HCT116 (cell line): Measurements from ENCODE around the gene FUT6. TPM values are rescaled to one million over a fixed set of nuclear protein-coding genes. Genes with fewer than 3 reads are reported as not detected.

Experiments
- ATAC-seq: fragments of 200-7000 bp; cut with Tn5 transposase; 2 replicates; pipeline ENCODE4 v1.9.1; 2020; ENCODE audit warnings: mild to moderate bottlenecking, moderate library complexity
- BruUV-seq: library from RNA; stranded (reverse); fragments of 400-500 nt; replicated peaks from 2 replicates; lab custom pipeline; 2021; lab: Mats Ljungman, UMichigan
- CTCF ChIA-PET: fragments of 300-600 bp; sonication (Branson Sonifier 250); formaldehyde crosslinking; loops from one replicate; lab custom pipeline; 2021; ENCODE audit warnings: antibody characterized with exemption; lab: Charles Lee
- POLR2A ChIA-PET: fragments of 300-600, 350-600 bp; sonication (Branson Sonifier 250); formaldehyde crosslinking; loops from one replicate; lab custom pipeline; 2021; ENCODE audit warnings: antibody characterized with exemption; lab: Charles Lee
- RAD21 ChIA-PET, 2 experiments: fragments of 300-600 bp; sonication (Branson Sonifier 250); formaldehyde crosslinking; loops; one replicate each; lab custom pipeline; 2023; ENCODE audit warnings: low total read pairs in 2 of 2; ENCODE audit not compliant: uncharacterized antibody in 2 of 2, unreplicated experiment in 2 of 2, low non-redundant PET in 1 of 2; lab: Charles Lee
- DNase-seq: peaks from one replicate; pipeline ENCODE4 v3.0.0-alpha.2; 2010; ENCODE audit warnings: low read depth, low spot score
- H2AFZ ChIP-seq: fragments of 200-600 bp; shearing (Covaris generic), sonication (generic); 2 replicates; pipeline ENCODE4 v1.6.1; 2017; ENCODE audit warnings: low read depth, mixed run types, mixed read lengths, antibody characterized with exemption, low read length; ENCODE audit not compliant: poor library complexity, severe bottlenecking
- H3K27ac ChIP-seq: 2 replicates; pipeline ENCODE4 v1.5.1; 2012; ENCODE audit warnings: low read depth, low read length
- H3K27me3 ChIP-seq: fragments of 200-600 bp; sonication (generic); 2 replicates; pipeline ENCODE4 v1.6.1; 2016; ENCODE audit warnings: mixed run types, low read length, mixed read lengths; ENCODE audit not compliant: insufficient read depth
- H3K36me3 ChIP-seq, 2 experiments: fragments of 200-500 bp in 1 of 2; fragments of 200-600 bp in 1 of 2; sonication (Bioruptor generic) in 1 of 2; sonication (generic) in 1 of 2; 2 replicates each; pipeline versions ENCODE4 v1.5.1 to v1.6.1; 2014 to 2016; ENCODE audit warnings: low read length in 2 of 2, inconsistent platforms in 1 of 2, mixed read lengths in 1 of 2, mixed run types in 1 of 2; ENCODE audit not compliant: insufficient read depth in 2 of 2, control insufficient read depth in 1 of 2
- H3K4me1 ChIP-seq, 2 experiments: fragments of 200-600 bp in 1 of 2; sonication (generic) in 1 of 2; 2 replicates each; pipeline versions ENCODE4 v1.5.1 to v1.6.1; 2012 to 2017; ENCODE audit warnings: low read length in 2 of 2, inconsistent platforms in 1 of 2, mild to moderate bottlenecking in 1 of 2, mixed read lengths in 1 of 2, mixed run types in 1 of 2, moderate library complexity in 1 of 2; ENCODE audit not compliant: insufficient read depth in 2 of 2, control insufficient read depth in 1 of 2
- H3K4me2 ChIP-seq: fragments of 200-600 bp; sonication (generic); 2 replicates; pipeline ENCODE4 v1.6.1; 2017; ENCODE audit warnings: mixed run types, low read length, mixed read lengths
- H3K4me3 ChIP-seq, 2 experiments: fragments of 200-600 bp in 1 of 2; sonication (generic) in 1 of 2; replicated peaks in 1 of 2; 2 replicates each; pipeline ENCODE4 v1.5.1; 2011 to 2016; ENCODE audit warnings: low read length in 2 of 2, control low read depth in 1 of 2, low read depth in 1 of 2, mild to moderate bottlenecking in 1 of 2, mixed read lengths in 1 of 2, mixed run types in 1 of 2
- H3K79me2 ChIP-seq: fragments of 200-600 bp; sonication (generic); 2 replicates; pipeline ENCODE4 v1.6.1; 2017; ENCODE audit warnings: mild to moderate bottlenecking, mixed run types, low read length, moderate library complexity, mixed read lengths; ENCODE audit not compliant: insufficient read depth
- H3K9ac ChIP-seq: fragments of 200-600 bp; sonication (generic); 2 replicates; pipeline ENCODE4 v1.6.1; 2016; ENCODE audit warnings: low read length, mixed read lengths
- H3K9me2 ChIP-seq: fragments of 200-600 bp; sonication (generic), shearing (Covaris generic); 2 replicates; pipeline ENCODE4 v1.6.1; 2017; ENCODE audit warnings: mixed run types, mild to moderate bottlenecking, moderate library complexity; ENCODE audit not compliant: insufficient read depth
- H3K9me3 ChIP-seq, 2 experiments: fragments of 200-500 bp in 1 of 2; fragments of 200-600 bp in 1 of 2; sonication (Bioruptor generic) in 1 of 2; sonication (generic) in 1 of 2; 2 replicates each; pipeline ENCODE4 v1.6.1; 2014 to 2017; ENCODE audit warnings: low read length in 2 of 2, mixed read lengths in 2 of 2, inconsistent platforms in 1 of 2, low read depth in 1 of 2, mild to moderate bottlenecking in 1 of 2, mixed run types in 1 of 2, moderate library complexity in 1 of 2; ENCODE audit not compliant: control insufficient read depth in 1 of 2, insufficient read depth in 1 of 2
- H4K20me1 ChIP-seq: fragments of 200-600 bp; sonication (generic), shearing (Covaris generic); 2 replicates; pipeline ENCODE4 v1.6.1; 2017; ENCODE audit warnings: mixed run types, mild to moderate bottlenecking, moderate library complexity; ENCODE audit not compliant: insufficient read depth
- EGR1 ChIP-seq: IDR thresholded peaks from 2 replicates; pipeline ENCODE4 v1.6.1; 2012; ENCODE audit warnings: low read depth
- EZH2phosphoT487 ChIP-seq: fragments of 200-600 bp; IDR thresholded peaks from 2 replicates; pipeline ENCODE4 v1.6.1; 2018; ENCODE audit warnings: antibody characterized with exemption, borderline replicate concordance
- FOSL1 ChIP-seq: IDR thresholded peaks from 2 replicates; pipeline ENCODE4 v1.6.1; 2012; ENCODE audit warnings: low read depth
- JUND ChIP-seq: IDR thresholded peaks from 2 replicates; pipeline ENCODE4 v1.6.1; 2012
- POLR2A ChIP-seq: IDR thresholded peaks from 2 replicates; pipeline ENCODE4 v1.7.0; 2011; ENCODE audit warnings: borderline replicate concordance; ENCODE audit not compliant: insufficient read depth, insufficient read length; ENCODE audit errors: extremely low read depth
- POLR2AphosphoS5 ChIP-seq: IDR thresholded peaks from 2 replicates; pipeline ENCODE4 v1.6.1; 2011; ENCODE audit warnings: mild to moderate bottlenecking, low read depth, low read length, moderate library complexity
- RAD21 ChIP-seq: IDR thresholded peaks from 2 replicates; pipeline ENCODE4 v1.6.1; 2012; ENCODE audit warnings: low read depth, mild to moderate bottlenecking
- SIN3A ChIP-seq: IDR thresholded peaks from 2 replicates; pipeline ENCODE4 v1.6.1; 2012; ENCODE audit warnings: low read depth
- SP1 ChIP-seq: IDR thresholded peaks from 2 replicates; pipeline ENCODE4 v1.6.1; 2012; ENCODE audit warnings: low read depth
- YY1 ChIP-seq: IDR thresholded peaks from 2 replicates; pipeline ENCODE4 v1.6.1; 2011; ENCODE audit warnings: low read length, low read depth, moderate library complexity, mild to moderate bottlenecking; ENCODE audit not compliant: insufficient replicate concordance; ENCODE audit errors: extremely low read depth
- ZFX ChIP-seq: fragments of 450-650 bp; IDR thresholded peaks from 2 replicates; pipeline ENCODE4 v1.6.1; 2017
- intact Hi-C: fragments of 100-400 bp; cut with micrococcal nuclease; formaldehyde crosslinking; loops from 2 replicates; pipeline ENCODE4 v1.10.0; 2022
- total RNA-seq: library from RNA; stranded (reverse); gene quantifications from one replicate; pipeline ENCODE4 v1.2.1, GENCODE V29; 2021; ENCODE audit not compliant: unreplicated experiment
- TF ChIP-seq, protein P1 (sequence below): IDR thresholded peaks from 2 replicates; pipeline ENCODE4 v1.6.1; 2012
- TF ChIP-seq, protein P2 (sequence below): IDR thresholded peaks from 2 replicates; pipeline ENCODE4 v1.6.1; 2012

Gene FUT6
- total RNA-seq, 1 experiment from 2014 or later, result not detected

DNA sequence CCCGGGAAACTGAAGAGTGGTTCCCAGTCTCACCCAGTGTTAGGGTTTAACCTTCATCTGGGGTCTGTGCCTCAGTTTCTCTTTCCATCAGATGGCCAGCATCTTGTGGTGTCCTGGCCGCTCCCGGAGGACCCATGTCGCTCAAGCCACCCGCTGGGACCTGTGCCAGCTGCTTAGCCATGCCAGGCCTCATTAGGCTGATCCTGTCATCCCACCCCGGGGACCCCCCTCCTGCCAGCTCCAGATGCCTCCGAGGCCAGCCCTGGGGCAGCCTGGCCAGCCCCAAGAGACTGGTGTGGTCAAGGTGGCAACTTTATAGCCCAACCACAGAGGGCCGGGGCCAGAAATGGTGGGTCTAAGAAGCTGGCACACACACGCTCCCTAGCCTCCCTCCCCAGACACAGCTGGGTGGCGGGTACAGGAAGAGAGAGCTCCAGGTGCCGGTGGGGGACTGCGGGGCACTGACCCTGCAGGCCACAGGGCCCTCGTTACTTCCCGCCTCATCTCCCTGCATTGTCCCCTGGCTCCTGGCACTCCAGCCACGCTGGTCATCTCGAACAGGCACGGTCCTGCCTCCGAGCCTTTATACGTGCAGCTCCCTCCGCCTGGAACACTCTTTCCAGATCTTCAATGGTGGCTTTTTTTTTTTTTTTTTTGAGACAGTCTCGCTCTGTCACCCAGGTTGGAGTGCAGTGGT is 31.2 kb downstream of the FUT6 start:
- RAD21 ChIA-PET, result interaction anchor here in 1 of 2 experiments (0.5 kb wide), 1 partner anchor 85 kb away, joined by 3 read pairs; no protein-coding TSS in a partner anchor
- ATAC-seq (no peak), DNase-seq (no peak)
- intact Hi-C loops, result no loop called here
- Histone ChIP-seq H3K9me3 (no peaks in the 10 kb centered on the region), H3K36me3 (no peaks in the 10 kb centered on the region), H3K79me2 (no peaks in the 10 kb centered on the region), H4K20me1 (no peaks in the 10 kb centered on the region), H3K4me2 (no peak overlapping the region), H3K27ac (no peak overlapping the region), H2AFZ (no peak overlapping the region), H3K9ac (no peak overlapping the region), H3K4me3 (no peak overlapping the region), H3K9me2 (no peaks in the 10 kb centered on the region), H3K4me1 (peaks cover 5 to 23% of the 10 kb centered on the region in 2 experiments), H3K27me3 (no peaks in the 10 kb centered on the region)
- TF ChIP-seq YY1 (no peak), EZH2phosphoT487 (no peak), RAD21 (no peak)
- CTCF ChIA-PET, result interaction anchor here (0.7 to 2.1 kb wide), 2 partner anchors 16 to 119 kb away, joined by 4 read pairs; no protein-coding TSS in a partner anchor
- no TSS peak for BruUV-seq
- POLR2A ChIA-PET, result interaction anchor here (2.8 kb wide), 1 partner anchor 20 kb away, joined by 9 read pairs; no protein-coding TSS in a partner anchor

DNA sequence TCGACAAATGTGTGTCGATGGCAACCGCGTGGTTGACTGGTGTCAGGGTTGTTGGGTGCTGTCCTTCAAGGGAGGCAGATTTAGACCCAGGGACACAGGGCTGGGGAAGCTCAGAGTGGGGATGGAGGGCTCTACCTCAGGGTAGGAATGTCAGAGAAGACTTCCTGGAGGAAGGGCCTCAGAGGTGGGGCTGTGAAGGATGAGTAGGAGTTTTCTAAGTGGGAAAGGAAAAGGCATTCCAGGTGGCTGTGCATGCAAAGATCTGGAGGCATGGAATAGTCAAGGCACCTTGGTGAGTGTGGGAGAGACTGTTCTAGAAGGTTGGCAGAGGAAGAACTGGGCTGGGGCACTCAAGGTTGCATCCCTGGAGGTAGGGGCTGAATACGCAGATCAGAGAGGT is 32.6 kb downstream of the FUT6 start:
- no peaks in the 10 kb centered on the region for H3K79me2 ChIP-seq
- no peaks in the 10 kb centered on the region for H4K20me1 ChIP-seq
- no peaks in the 10 kb centered on the region for H3K9me2 ChIP-seq
- H2AFZ ChIP-seq, result no peak overlapping the region
- no peak overlapping the region for H3K4me2 ChIP-seq
- H3K4me3 ChIP-seq, result no peak overlapping the region
- intact Hi-C loops, result no loop called here
- no peaks in the 10 kb centered on the region for H3K27me3 ChIP-seq
- no peaks in the 10 kb centered on the region for H3K36me3 ChIP-seq
- TF ChIP-seq ZFX (no peak), FOSL1 (no peak), YY1 (no peak), POLR2AphosphoS5 (no peak), POLR2A (no peak), SIN3A (no peak), EGR1 (no peak), JUND (no peak), RAD21 (no peak), SP1 (no peak)
- TF ChIP-seq, protein P1, sequence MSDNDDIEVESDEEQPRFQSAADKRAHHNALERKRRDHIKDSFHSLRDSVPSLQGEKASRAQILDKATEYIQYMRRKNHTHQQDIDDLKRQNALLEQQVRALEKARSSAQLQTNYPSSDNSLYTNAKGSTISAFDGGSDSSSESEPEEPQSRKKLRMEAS, result no peak
- TF ChIP-seq, protein P2, sequence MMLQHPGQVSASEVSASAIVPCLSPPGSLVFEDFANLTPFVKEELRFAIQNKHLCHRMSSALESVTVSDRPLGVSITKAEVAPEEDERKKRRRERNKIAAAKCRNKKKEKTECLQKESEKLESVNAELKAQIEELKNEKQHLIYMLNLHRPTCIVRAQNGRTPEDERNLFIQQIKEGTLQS, result no peak
- no TSS peak for BruUV-seq
- POLR2A ChIA-PET, result interaction anchor here (0.9 kb wide), 1 partner anchor 21 kb away, joined by 4 read pairs; no protein-coding TSS in a partner anchor
- RAD21 ChIA-PET, result no interaction called here
- no peak for DNase-seq
- H3K27ac ChIP-seq, result no peak overlapping the region
- no peak for ATAC-seq
- H3K9ac ChIP-seq, result no peak overlapping the region
- CTCF ChIA-PET, result interaction anchor here (0.8 to 1.2 kb wide), 3 partner anchors 13 to 97 kb away, joined by 3 read pairs; no protein-coding TSS in a partner anchor
- H3K9me3 ChIP-seq, result no peaks in the 10 kb centered on the region
- H3K4me1 ChIP-seq, result peaks cover 5 to 24% of the 10 kb centered on the region in 2 experiments
